DND-41 (cell line): ENCODE results near the gene FLT3.

ENCODE experiments used
- CTCF ChIP-seq: IDR thresholded peaks from 2 replicates; pipeline ENCODE4 v1.5.1; 2012; ENCODE audit warnings: borderline replicate concordance, low read length, moderate library complexity, mild to moderate bottlenecking; ENCODE audit not compliant: poor library complexity, severe bottlenecking; ENCODE audit errors: extremely low read depth
- EZH2 ChIP-seq: IDR thresholded peaks from 3 replicates; pipeline ENCODE4 v1.6.1; 2012; ENCODE audit warnings: borderline replicate concordance, low read depth, mild to moderate bottlenecking, moderate library complexity, low read length, inconsistent platforms; ENCODE audit not compliant: severe bottlenecking

- no peak for TF ChIP-seq CTCF
- no peak for TF ChIP-seq EZH2
Observed at GRCh38 chr13:28000567-28000966, 99.8 kb downstream of the FLT3 start.
